HepG2 (cell line): Measurements from ENCODE around the gene POFUT2. TPM values are rescaled to one million over a fixed set of nuclear protein-coding genes. Genes with fewer than 3 reads are reported as not detected.

ENCODE experiments used
- CBX2 ChIP-seq, 2 experiments: fragments of 200-600 bp in 1 of 2; sonication (generic); formaldehyde crosslinking in 1 of 2; IDR thresholded peaks; 2 replicates each; pipeline versions ENCODE4 v1.7.0 to v1.8.1; 2018 to 2022; ENCODE audit warnings: low read depth in 2 of 2, low read length in 1 of 2, mild to moderate bottlenecking in 1 of 2, missing genetic modification reagents in 1 of 2
- DBP ChIP-seq: sonication (generic); formaldehyde crosslinking; IDR thresholded peaks from 2 replicates; pipeline ENCODE4 v1.4.0; 2020; ENCODE audit warnings: missing genetic modification reagents; ENCODE audit errors: not compliant biosample characterization
- FIP1L1 ChIP-seq: fragments of 200-400 bp; formaldehyde crosslinking; IDR thresholded peaks from 2 replicates; pipeline ENCODE4 v1.6.1; 2018; ENCODE audit warnings: low read depth, mild to moderate bottlenecking, low read length, moderate library complexity, borderline replicate concordance; ENCODE audit not compliant: insufficient read depth
- IRF9 ChIP-seq: sonication (generic); formaldehyde crosslinking; IDR thresholded peaks from 2 replicates; pipeline ENCODE4 v1.8.0; 2022; ENCODE audit warnings: missing genetic modification reagents, mild to moderate bottlenecking, borderline replicate concordance
- NFIB ChIP-seq: sonication (generic); formaldehyde crosslinking; IDR thresholded peaks from 2 replicates; pipeline ENCODE4 v1.9.0; 2021; ENCODE audit warnings: missing genetic modification reagents, mild to moderate bottlenecking, borderline replicate concordance
- PLRG1 ChIP-seq: fragments of 450-650 bp; conservative IDR thresholded peaks from 2 replicates; pipeline ENCODE4 v1.6.1; 2016
- REPIN1 ChIP-seq: sonication (generic); formaldehyde crosslinking; IDR thresholded peaks from 2 replicates; pipeline ENCODE4 v1.8.0; 2022; ENCODE audit warnings: missing genetic modification reagents, low read depth, mild to moderate bottlenecking, borderline replicate concordance
- REST ChIP-seq, 2 experiments: IDR thresholded peaks; 2 replicates each; pipeline ENCODE4 v1.6.1; 2011 to 2012; ENCODE audit warnings: low read length in 2 of 2, borderline replicate concordance in 1 of 2, low read depth in 1 of 2, mild to moderate bottlenecking in 1 of 2, moderate library complexity in 1 of 2
- SP5 ChIP-seq: IDR thresholded peaks from 2 replicates; pipeline ENCODE4 v1.6.1; 2016; ENCODE audit warnings: low read depth, borderline replicate concordance
- ZNF280B ChIP-seq: sonication (generic); formaldehyde crosslinking; IDR thresholded peaks from 2 replicates; pipeline ENCODE4 v1.5.0; 2020; ENCODE audit warnings: missing genetic modification reagents, mild to moderate bottlenecking, borderline replicate concordance
- ZNF33B ChIP-seq: sonication (generic); formaldehyde crosslinking; IDR thresholded peaks from 2 replicates; pipeline ENCODE4 v1.5.1; 2020; ENCODE audit warnings: mild to moderate bottlenecking, missing genetic modification reagents
- ZNF598 ChIP-seq: sonication (generic); formaldehyde crosslinking; IDR thresholded peaks from 2 replicates; pipeline ENCODE4 v1.5.1; 2020; ENCODE audit warnings: mild to moderate bottlenecking, missing genetic modification reagents, borderline replicate concordance
- ZNF674 ChIP-seq: sonication (generic); formaldehyde crosslinking; IDR thresholded peaks from 2 replicates; pipeline ENCODE4 v1.5.0; 2020; ENCODE audit warnings: low read depth, mild to moderate bottlenecking, missing genetic modification reagents
- ZNF75D ChIP-seq: sonication (generic); formaldehyde crosslinking; IDR thresholded peaks from 2 replicates; pipeline ENCODE4 v1.8.1; 2023; ENCODE audit warnings: missing genetic modification reagents, mild to moderate bottlenecking, borderline replicate concordance
- ZNF841 ChIP-seq: sonication (generic); formaldehyde crosslinking; IDR thresholded peaks from 2 replicates; pipeline ENCODE4 v1.8.1; 2023; ENCODE audit warnings: missing genetic modification reagents, borderline replicate concordance
- ZNF879 ChIP-seq: sonication (generic); formaldehyde crosslinking; IDR thresholded peaks from 2 replicates; pipeline ENCODE4 v1.8.1; 2023; ENCODE audit warnings: missing genetic modification reagents
- polyA plus RNA-seq, 8 experiments: library from polyadenylated mRNA; depleted of rRNA in 3 of 8; stranded (reverse) in 7 of 8; unstranded in 1 of 8; fragments of >200 nt; fragmentation: Illumina TruSeq in 4 of 8; extraction: Trizol in 4 of 8; gene quantifications; 2 replicates each; pipeline versions ENCODE4 v1.2.1 to v1.2.3, GENCODE V29; 2011 to 2016; ENCODE audit warnings: low read depth in 4 of 8, missing spikeins in 1 of 8, mixed read lengths in 1 of 8; ENCODE audit not compliant: insufficient read depth in 1 of 8
- total RNA-seq, 5 experiments: library from RNA; depleted of rRNA; stranded (reverse); fragments of >200 nt; fragmentation: Illumina TruSeq; extraction: Trizol; gene quantifications; 2 replicates each; pipeline ENCODE4 v1.2.3, GENCODE V29; 2016; ENCODE audit warnings: low read depth in 1 of 5
- TF ChIP-seq, protein P1 (sequence below): IDR thresholded peaks from 2 replicates; pipeline ENCODE4 v1.6.1; 2016; ENCODE audit warnings: missing genetic modification reagents, missing compliant biosample characterization

POFUT2 gene
- total and polyA plus RNA-seq, 2 of the 13 experiments (the other 11 are each of a cell fraction or from before 2014, with no cell fraction given) = 22.8 to 24.0 TPM

DNA sequence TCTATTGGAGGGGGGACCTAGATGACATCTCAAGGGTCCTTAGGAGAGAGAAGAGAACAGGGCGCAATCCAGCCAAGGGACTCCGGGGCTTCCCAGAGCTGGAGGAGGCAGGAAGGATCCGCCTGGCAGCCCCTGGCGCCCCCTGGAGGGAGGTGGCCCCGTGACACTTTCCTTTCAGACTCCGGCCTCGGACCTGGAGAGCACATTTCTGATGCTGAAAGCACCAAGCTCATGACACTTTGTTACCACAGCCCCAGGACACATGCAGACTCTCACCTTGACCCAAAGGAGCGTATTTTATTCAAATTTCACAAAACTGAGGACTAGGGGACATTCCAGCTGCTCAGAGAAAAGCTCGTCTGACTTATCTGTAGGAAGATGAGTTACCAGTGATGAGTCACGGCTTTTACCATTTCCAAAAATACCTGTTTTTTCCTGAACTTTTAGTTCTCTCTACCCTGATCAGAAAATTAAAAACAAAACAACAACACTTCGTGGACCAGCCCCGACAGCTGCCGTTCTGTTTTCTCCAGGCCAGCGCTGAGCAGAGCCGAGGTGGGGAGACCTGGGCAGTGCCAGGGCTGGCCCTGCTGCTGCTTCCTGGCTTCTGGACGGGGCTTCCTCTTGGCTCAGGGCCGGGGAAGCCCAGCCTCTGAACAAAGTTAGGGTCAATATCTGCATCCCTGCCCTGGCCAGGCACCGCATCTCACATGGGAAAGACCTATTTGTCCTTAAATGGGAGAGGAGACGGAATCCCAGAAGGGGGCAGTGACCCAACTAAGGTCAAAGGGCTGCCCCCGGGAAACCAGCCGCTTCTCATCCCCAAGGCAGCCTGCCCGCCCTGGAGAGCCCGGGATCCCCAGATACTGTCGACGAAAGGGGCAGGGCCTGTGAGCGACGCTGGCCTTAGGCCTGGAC is 21.6 kb upstream of the POFUT2 start (continued):
- TF ChIP-seq REPIN1 (no peak), ZNF674 (CRISPR knock-in tag) (0 out of 2 replicates have a peak, but pooled peaks have one; percentile 45), ZNF280B (CRISPR knock-in tag) (0 out of 2 replicates have a peak, but pooled peaks have one; percentile 8), PLRG1 (no peak), ZNF75D (CRISPR knock-in tag) (no peak), IRF9 (CRISPR knock-in tag) (no peak), SP5 (CRISPR knock-in tag) (no peak), REST (IDR thresholded peaks at IDR 0.05; ENCODE audit: borderline replicate concordance in 1 of 2, low read depth in 1 of 2, low read length in 2 of 2) (no peak), FIP1L1 (no peak), ZNF841 (CRISPR knock-in tag) (no peak), ZNF598 (no peak), DBP (CRISPR knock-in tag) (no peak), NFIB (CRISPR knock-in tag) (no peak), CBX2 (IDR thresholded peaks at IDR 0.05; ENCODE audit: low read depth, low read length) (no peak), CBX2 (CRISPR knock-in tag; IDR thresholded peaks at IDR 0.05; ENCODE audit: low read depth) (no peak), ZNF879 (CRISPR knock-in tag) (no peak), ZNF33B (CRISPR knock-in tag) (no peak)
- TF ChIP-seq, protein P1, sequence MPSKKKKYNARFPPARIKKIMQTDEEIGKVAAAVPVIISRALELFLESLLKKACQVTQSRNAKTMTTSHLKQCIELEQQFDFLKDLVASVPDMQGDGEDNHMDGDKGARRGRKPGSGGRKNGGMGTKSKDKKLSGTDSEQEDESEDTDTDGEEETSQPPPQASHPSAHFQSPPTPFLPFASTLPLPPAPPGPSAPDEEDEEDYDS (CRISPR knock-in tag) = no peak
